KBM-7 (cell line): Measurements from ENCODE around the gene SLC6A7.
"Not testable (repeated sequence)": the region's sequence is repeated elsewhere in the genome, so short reads cannot be mapped to it uniquely, and the experiment has no call there.

Experiments
- DNase-seq: peaks from one replicate; pipeline ENCODE4 v3.0.0-alpha.2; 2015
- in situ Hi-C: fragments of 300-500 bp; cut with MboI; formaldehyde crosslinking; loops from 2 replicates; pipeline ENCODE4 v1.14.3; 2020; ENCODE audit warnings: low sequenced_read_pairs, low pct_unique_long_range_greater_than_20kb, mixed read lengths

The SLC6A7 gene

GRCh38 chr5:150210644-150211043 is 20.8 kb downstream of the SLC6A7 start:
- in situ Hi-C loops = no loop called here

DNA sequence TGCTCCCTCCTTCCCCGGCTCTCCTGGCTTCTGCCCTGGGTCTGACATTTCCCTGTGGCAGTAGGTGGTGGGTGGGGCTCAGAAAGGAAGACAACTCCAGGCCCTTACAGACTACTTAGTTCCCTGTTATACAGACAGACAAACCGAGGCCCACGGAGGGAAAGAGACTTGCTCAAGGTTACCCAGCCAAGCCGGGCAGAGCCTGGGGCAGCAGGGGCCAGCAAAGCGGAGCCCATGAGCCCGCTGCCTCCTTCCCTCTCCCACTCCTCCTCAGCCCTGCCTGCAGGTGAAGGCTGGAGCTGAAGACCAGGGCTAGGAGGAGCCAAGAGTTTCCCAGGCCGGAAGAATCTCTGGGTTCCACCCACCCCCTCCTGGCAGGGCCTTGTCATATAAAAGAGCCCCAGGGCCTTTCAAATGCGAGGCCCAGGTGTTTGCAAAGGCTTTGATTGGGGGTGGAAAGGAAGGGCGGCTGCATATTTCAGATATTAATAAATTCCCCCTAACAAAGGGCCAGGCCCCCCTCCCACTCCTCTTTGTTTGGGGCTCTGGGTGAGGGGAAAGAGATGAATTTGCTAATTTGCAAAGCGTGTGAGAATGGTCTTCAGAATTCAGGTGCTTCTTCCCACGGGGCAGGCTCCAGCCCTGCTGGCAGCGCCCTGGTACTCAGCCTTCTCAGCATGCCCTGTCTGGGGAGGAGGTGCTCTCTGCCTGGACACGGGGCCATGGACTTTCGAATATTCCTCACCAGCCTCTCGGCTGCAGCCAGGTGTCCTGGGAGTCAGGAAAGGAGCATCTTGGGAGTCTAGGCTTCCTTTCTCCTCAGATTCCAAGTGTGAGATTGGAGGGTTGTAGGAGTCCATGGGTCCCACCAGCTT is 21.5 kb downstream of the SLC6A7 start:
- no peak for DNase-seq
- in situ Hi-C loops = no loop called here

More at GRCh38 chr5:150210644-150211043, 20.8 kb downstream of the SLC6A7 start:
- DNase-seq = no peak

- in situ Hi-C loops = no loop called here
- no peak for DNase-seq
These were observed 23.7 kb downstream of the SLC6A7 start for GRCh38 chr5:150213530-150213929.

DNA sequence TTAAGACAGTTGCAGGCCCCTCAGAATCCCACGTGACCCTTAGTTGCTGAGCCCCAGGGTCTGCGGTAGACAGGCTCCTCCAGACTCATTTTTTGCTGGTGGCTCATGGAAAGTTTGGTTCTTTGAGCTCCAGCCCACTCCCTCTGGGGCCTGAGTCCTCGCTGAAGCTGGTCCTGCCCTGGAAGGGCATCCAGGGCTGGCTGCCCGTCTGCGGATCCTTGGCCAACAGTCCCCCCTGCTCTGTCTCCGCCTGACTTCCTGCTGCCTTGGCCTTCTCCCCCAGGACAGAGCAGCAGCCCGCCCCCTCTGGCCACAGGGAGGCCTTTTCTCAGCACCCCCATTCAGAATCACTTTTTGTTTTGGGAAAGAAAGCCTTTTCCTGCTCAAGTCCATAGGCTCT is 24.4 kb downstream of the SLC6A7 start:
- in situ Hi-C loops = no loop called here
- DNase-seq = no peak

- in situ Hi-C loops = no loop called here
- no peak for DNase-seq
These were observed 26.4 kb downstream of the SLC6A7 start for GRCh38 chr5:150215979-150216944.

GRCh38 chr5:150217038-150217437 is 27.2 kb downstream of the SLC6A7 start:
- no peak for DNase-seq
- in situ Hi-C loops = no loop called here

DNA sequence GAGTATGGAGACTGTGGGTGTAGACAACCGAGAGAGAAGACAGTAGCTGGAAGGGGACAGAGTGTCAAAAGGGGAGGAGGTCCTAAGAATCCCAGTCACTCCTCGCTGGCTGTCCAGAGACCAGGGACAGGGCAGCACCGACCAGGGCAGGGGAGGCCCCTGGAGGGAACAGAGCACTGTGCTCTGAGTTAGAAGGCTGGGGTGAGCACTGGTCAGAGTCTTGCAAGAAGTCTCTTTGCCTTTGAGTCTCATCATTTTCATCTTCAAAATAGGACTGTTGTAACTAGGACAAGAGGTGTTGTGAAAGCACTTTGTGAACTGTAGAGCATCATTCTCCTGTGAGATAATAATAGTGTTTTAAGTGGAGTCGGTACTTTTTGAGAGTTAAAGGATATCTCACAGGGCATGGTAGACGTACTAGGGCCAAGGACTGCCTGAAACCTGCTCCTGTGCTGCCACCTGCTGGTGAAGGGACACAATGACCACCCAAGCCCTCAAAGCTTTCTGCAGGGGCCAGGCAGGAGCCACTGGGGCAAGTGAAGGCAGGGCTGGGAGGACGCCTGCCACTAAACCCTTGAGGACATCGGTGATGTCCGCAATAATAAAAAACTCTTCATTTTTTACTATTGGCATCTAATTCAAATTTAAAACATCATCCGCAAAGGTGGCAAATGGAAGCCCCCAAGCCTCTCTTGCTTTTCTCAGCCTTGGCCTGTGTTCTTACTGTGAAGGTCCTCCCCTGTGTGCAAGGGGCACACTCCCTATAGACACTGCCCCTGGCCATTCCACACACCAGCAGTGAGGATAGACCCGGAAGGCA is 28.2 kb downstream of the SLC6A7 start:
- in situ Hi-C loops = no loop called here
- peak; percentile 89 for DNase-seq

GRCh38 chr5:150218693-150219035 is 28.8 kb downstream of the SLC6A7 start:
- in situ Hi-C loops = no loop called here
- DNase-seq = no peak

- in situ Hi-C loops = no loop called here
- DNase-seq = no peak
These were observed 29.3 kb downstream of the SLC6A7 start for GRCh38 chr5:150219142-150219541.

DNA sequence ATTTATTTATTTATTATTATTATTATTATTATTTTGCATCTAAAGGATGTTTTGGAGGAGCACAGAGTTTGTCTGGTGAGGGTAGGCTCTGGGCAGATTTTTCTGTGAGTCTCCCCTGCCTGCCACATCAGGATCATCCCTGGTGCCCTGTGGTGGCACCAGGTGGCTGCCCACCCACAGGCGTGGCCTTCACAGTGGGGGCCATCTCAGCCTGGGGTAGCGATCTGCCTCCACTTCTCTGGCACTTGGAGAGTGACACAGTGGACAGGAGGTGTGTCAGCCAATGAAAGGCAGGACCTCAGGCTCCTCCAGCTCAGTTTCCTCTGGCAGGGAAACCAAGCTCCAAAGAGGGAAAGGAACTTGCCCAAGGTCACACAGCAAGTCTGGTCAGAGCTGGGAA is 30.0 kb downstream of the SLC6A7 start:
- DNase-seq = no peak
- in situ Hi-C loops = no loop called here

DNA sequence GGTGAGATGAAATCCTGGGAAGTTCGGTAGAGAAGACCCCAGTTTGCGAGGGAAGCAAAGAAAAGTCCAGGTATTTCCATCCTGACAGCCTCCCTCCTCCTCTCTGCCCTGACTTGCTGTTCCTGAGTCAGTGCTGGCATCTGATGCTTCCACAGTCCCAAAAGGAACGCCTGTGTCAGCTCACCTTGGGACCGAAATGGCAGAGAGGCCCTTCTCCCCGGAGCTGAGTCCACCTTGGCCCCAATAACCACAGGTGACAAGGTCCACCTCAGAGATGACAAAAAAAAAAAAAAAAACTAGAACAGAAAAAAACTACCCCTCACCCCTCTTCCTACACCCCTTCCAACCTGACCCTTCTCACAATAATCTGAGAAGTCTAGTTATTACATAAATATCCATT is 31.6 kb downstream of the SLC6A7 start:
- DNase-seq = no peak
- in situ Hi-C loops = no loop called here

DNA sequence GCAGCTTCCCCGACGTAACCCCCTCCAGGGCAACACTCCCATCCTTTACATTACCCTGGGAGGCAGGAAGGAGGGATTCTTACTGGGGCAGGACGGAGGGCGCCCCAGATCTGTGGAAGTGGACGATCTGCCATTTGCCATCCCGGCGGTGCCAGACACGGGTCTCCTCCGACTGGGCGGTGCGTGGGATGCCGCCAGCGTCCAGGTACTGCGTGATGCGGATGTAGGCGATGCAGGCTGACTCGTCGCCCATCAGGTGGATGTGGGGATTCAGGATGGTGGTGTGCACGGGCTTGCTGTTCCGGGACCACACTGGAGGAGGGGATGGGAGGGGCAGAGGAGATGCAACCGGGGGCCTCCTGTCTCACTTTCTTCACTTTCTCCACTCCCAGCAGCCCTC is 33.0 kb downstream of the SLC6A7 start:
- DNase-seq = no peak
- in situ Hi-C loops = no loop called here

GRCh38 chr5:150223474-150223873 is 33.6 kb downstream of the SLC6A7 start:
- in situ Hi-C loops = no loop called here
- DNase-seq = no peak

DNA sequence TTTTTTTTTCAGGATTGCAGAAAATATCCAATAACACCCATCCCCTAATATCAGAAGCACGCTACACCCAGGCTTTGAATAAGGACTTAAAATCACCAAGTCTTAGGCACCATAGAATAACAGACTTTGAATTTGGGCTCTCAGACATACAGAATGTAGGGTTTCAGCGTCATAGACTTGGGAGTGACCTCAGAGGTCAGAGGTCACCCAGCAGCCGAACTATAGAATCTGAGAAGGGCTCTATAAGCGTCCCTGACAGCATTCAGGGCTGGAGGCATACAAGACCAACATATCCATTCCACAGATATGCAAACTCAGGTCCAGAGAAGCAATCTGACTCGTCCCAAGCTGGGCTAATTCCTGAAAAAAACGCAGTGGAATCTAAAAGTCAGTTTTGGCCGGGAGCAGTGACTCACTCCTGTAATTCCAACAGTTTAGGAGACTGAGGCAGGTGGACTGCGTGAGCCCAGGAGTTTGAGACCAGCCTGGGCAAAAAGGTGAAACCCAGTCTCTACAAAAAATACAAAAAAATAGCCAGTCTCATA is 34.7 kb downstream of the SLC6A7 start:
- in situ Hi-C loops = no loop called here
- DNase-seq = no peak

DNA sequence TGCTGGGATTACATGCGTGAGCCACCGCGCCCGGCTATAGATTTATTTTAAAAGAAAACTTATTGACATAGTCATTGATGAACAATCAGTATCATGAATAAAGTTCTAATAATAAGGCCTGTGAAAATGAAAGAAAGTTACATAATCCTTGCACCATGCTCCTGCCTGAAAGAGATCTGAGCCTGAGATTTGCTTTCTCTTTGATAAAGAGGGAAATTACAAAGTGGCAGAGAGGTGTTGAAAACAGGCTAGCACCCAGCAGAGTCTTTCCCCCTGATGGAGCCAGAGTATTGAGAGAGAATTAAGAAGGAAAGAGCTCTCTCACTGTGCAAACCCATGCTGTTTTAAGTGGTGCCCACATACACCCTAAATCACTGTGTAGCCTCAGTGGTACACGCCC is 37.2 kb downstream of the SLC6A7 start:
- in situ Hi-C loops = no loop called here
- DNase-seq = no peak

GRCh38 chr5:150227606-150228273 is 37.9 kb downstream of the SLC6A7 start:
- no peak for DNase-seq
- in situ Hi-C loops = no loop called here

GRCh38 chr5:150229571-150229970 is 39.7 kb downstream of the SLC6A7 start:
- in situ Hi-C loops = no loop called here
- DNase-seq = no peak

DNA sequence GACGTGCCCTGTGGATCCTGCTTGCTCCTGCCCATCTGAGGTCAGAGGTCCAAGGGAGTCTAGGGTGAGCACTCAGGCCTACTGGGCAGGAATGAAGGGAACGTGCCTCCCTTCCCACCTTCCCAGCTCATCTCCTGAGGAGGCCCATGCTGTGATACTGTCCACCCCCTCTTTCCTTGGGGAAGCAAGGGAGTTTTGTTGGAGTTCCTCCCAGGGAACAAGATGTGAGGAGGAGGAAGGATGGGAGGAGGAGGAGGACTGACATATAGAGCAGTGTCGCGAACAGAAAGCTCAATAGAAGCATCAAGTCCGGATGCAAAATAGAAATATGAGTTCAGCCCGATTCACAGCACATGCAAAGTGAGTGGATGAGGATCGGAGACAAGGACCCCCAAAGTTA is 41.0 kb downstream of the SLC6A7 start:
- no peak for DNase-seq
- in situ Hi-C loops = no loop called here

GRCh38 chr5:150233706-150234105 is 43.8 kb downstream of the SLC6A7 start:
- in situ Hi-C loops, DNase-seq: not testable (repeated sequence)
